GM21825 (cell line): ENCODE data around the gene PCP2.
"Not testable (repeated sequence)": the region's sequence is repeated elsewhere in the genome, so short reads cannot be mapped to it uniquely, and the experiment has no call there.

Source experiments
- ATAC-seq: cut with Tn5 transposase; IDR thresholded peaks from one replicate; pipeline ENCODE4 v1.9.1; 2021; ENCODE audit warnings: mild to moderate bottlenecking, moderate library complexity; ENCODE audit not compliant: unreplicated experiment

Gene PCP2

GRCh38 chr19:7662657-7663056 lies 29.1 kb upstream of the PCP2 start:
- ATAC-seq: no peak

- ATAC-seq: no peak
Measured at GRCh38 chr19:7661744-7662538, 28.4 kb upstream of the PCP2 start.

- ATAC-seq: peak; percentile 70
Measured at GRCh38 chr19:7658219-7658686, 24.7 kb upstream of the PCP2 start.

- ATAC-seq: no peak
Measured at GRCh38 chr19:7657131-7657751, 23.7 kb upstream of the PCP2 start.

- no peak for ATAC-seq
Measured at GRCh38 chr19:7655581-7655980, 22.1 kb upstream of the PCP2 start.

- no peak for ATAC-seq
Measured at GRCh38 chr19:7654401-7654800, 20.9 kb upstream of the PCP2 start.

GRCh38 chr19:7652061-7652641 lies 18.6 kb upstream of the PCP2 start:
- no peak for ATAC-seq

- no peak for ATAC-seq
Measured at GRCh38 chr19:7650148-7650547, 16.6 kb upstream of the PCP2 start.

- ATAC-seq: no peak
Measured at GRCh38 chr19:7648265-7649014, 14.9 kb upstream of the PCP2 start.

GRCh38 chr19:7647156-7647555 lies 13.6 kb upstream of the PCP2 start:
- ATAC-seq: no peak

GRCh38 chr19:7646426-7646700 lies 12.8 kb upstream of the PCP2 start:
- no peak for ATAC-seq

GRCh38 chr19:7645656-7646425 lies 12.3 kb upstream of the PCP2 start:
- no peak for ATAC-seq

GRCh38 chr19:7645163-7645562 lies 11.6 kb upstream of the PCP2 start:
- no peak for ATAC-seq

GRCh38 chr19:7644550-7644877 lies 11.0 kb upstream of the PCP2 start:
- ATAC-seq: no peak

- not testable (repeated sequence) for ATAC-seq
Measured at GRCh38 chr19:7643629-7644549, 10.4 kb upstream of the PCP2 start.

GRCh38 chr19:7643031-7643415 lies 9.5 kb upstream of the PCP2 start:
- ATAC-seq: no peak

- no peak for ATAC-seq
Measured at GRCh38 chr19:7642295-7643030, 8.9 kb upstream of the PCP2 start.

GRCh38 chr19:7641290-7642276 lies 8.1 kb upstream of the PCP2 start:
- ATAC-seq: no peak
